Adipocyte (in vitro differentiated cells): ENCODE results near the gene RPS14.
A peak's percentile ranks its signal among the peaks of the same experiment; 100 is the strongest.

Experiments
- DNase-seq: peaks from one replicate; pipeline ENCODE4 v3.0.0-alpha.2; 2015; ENCODE audit warnings: low read depth
- H3K27me3 ChIP-seq: replicated peaks from 2 replicates; pipeline ENCODE4 v1.7.0; 2013; ENCODE audit warnings: mild to moderate bottlenecking, low read length, moderate library complexity; ENCODE audit not compliant: control insufficient read depth, insufficient read depth
- H3K36me3 ChIP-seq: 2 replicates; pipeline ENCODE4 v1.7.0; 2013; ENCODE audit warnings: low read length, mild to moderate bottlenecking, moderate library complexity; ENCODE audit not compliant: control insufficient read depth, insufficient read depth, severe bottlenecking
- H3K4me1 ChIP-seq: 2 replicates; pipeline ENCODE4 v1.7.0; 2013; ENCODE audit warnings: mild to moderate bottlenecking, low read length, moderate library complexity; ENCODE audit not compliant: control insufficient read depth, insufficient read depth
- H3K4me3 ChIP-seq: 2 replicates; pipeline ENCODE4 v1.7.0; 2013; ENCODE audit warnings: mild to moderate bottlenecking, low read length, moderate library complexity
- H3K9ac ChIP-seq: 2 replicates; pipeline ENCODE4 v1.7.0; 2013; ENCODE audit warnings: mild to moderate bottlenecking, low read length, moderate library complexity
- H3K9me3 ChIP-seq: 2 replicates; pipeline ENCODE4 v1.7.0; 2013; ENCODE audit warnings: mild to moderate bottlenecking, low read length, moderate library complexity; ENCODE audit not compliant: control insufficient read depth

The RPS14 gene

DNA sequence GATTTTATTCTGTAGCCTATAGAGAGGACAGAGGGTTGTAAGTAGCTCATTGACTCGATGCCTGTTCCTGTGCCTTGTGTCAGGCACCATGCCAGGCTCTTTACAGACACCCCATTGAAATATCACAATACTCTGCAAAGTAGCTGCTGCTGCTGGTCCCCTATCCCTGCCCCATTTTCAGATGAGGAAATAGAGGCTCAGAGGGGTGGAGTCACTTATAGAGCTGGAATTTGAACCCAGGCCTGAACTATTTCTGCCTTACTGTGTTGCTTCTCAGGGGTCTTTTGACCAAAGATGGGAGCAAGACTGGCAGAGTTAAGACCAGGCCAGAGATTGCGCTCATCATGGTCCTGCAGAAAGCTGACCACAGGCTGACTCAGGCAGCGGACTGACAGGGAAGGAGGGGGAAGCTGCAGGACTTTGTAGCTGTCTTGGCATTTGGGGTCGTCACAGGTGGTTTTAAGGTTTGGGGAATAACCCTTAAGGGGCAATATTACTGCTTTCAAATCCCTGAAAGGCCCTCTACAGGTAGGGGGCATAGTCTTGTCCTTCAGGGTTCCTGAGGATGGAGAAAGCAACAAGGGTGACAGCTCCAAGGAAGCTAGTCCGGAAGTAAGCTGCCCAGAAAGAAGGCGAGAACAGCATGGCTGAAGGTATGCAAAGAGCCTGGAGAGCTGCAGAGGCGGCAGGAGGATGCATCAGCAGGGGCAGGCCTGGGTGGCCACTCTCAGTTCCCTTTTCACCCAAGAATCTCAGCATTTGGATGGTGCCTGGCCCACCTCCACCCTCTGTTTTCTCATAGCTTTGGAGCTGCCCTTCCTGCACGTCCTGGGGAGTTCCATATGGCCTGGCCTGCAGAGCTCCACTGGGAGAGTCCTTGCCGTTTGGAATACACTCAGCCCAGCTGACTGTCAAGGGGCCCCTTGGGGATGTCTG, 40.1 kb upstream of the RPS14 start:
- Histone ChIP-seq H3K36me3 (peaks cover 26% of the 10 kb centered on the region), H3K9ac (peak overlapping the region; percentile 84), H3K9me3 (no peaks in the 10 kb centered on the region), H3K27me3 (no peaks in the 10 kb centered on the region), H3K4me3 (peak overlapping the region; percentile 68), H3K4me1 (peaks cover 61% of the 10 kb centered on the region)
- peak; percentile 49 for DNase-seq

DNA sequence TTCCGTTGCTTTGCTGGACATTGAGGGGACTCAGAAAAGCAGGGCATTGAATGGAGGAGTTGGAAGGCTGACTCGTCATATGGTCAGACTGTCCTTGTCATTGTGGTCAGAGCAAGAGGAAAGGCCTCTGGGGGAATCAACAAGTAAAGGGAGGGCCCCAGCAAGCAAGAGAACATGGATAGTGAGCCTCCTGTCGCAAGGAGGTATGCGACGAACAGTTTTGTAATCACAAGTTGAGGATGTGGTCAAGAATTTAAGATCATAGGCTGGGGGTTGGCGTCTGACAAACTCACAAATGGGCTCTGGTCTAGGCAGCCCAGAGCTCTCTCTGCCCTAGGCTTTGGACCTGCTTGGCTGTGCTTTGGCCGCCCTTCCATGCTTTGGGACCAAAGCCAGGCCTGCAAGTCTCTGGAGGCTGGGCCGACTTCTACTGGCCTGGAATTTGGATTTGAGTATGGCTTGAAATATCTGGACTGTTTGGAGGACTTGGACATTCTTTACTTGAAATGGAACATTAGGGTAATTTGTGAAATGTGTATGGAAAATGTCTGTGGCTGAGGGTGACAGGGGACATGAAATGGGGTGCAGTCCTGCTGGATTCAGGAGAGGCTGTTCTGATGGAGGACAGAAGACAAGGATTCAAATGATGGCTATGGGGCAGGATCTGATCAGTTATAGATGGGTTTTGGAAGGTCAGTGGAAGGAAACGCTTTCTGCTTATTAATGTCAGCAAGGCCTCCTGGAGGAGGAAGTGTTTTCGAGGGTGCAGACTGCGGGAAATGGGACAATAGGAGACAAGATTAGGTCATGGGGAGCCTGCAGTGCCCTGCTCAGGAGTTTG, 39.2 kb upstream of the RPS14 start:
- peak overlapping the region; percentile 84 for H3K4me3 ChIP-seq

DNA sequence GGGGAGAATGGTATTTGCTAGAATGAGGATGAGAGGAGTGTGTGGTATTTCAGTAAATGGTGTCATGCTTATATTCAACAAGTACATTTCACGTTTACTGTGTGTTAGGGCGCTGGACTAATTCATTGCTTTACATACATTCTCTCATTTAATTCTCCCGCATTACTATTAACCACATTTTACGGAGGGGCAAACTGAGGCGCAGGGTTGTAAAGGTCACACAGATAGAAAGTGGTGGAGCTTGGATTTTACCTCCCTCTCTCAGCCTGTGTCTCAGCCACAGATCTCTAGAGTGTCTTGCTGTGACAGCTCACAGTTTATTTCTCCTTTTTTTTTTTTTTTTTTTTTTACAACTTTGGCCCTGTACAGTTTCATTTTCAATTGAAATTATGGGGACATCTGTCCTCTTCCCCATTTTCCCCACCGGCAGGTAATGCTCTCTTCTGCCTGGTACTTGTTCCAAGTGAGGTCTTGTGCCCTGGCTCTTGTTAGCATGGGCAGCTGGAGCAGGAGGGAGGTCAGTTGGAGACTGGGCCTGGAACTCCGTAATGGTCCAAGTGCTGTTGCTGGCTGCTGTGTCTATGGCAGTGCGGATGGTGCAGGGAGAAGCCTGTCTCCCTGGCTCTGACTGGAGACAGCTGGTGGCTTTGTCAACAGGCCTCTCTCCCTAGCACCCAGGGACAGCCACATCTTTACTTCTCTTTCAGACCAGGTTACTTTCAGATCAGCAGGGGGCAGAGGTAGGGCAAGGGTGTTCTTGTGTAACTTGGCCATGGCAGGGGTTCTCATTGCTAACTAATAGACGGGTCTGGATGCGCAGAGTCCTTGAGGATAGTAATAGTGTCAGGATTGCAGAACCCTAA, 37.9 kb upstream of the RPS14 start:
- Histone ChIP-seq H3K9ac (peak overlapping the region; percentile 96), H3K27me3 (no peaks in the 10 kb centered on the region), H3K9me3 (no peaks in the 10 kb centered on the region), H3K4me1 (peaks cover 55% of the 10 kb centered on the region), H3K36me3 (peaks cover 22% of the 10 kb centered on the region), H3K4me3 (peak overlapping the region; percentile 84)
- DNase-seq: peak; percentile 40

More for the DNA sequence above, 39.2 kb upstream of the RPS14 start:
- DNase-seq: peak; percentile 86
- Histone ChIP-seq H3K9ac (peak overlapping the region; percentile 96), H3K4me1 (peaks cover 61% of the 10 kb centered on the region), H3K36me3 (peaks cover 26% of the 10 kb centered on the region), H3K27me3 (no peaks in the 10 kb centered on the region), H3K9me3 (no peaks in the 10 kb centered on the region)

DNA sequence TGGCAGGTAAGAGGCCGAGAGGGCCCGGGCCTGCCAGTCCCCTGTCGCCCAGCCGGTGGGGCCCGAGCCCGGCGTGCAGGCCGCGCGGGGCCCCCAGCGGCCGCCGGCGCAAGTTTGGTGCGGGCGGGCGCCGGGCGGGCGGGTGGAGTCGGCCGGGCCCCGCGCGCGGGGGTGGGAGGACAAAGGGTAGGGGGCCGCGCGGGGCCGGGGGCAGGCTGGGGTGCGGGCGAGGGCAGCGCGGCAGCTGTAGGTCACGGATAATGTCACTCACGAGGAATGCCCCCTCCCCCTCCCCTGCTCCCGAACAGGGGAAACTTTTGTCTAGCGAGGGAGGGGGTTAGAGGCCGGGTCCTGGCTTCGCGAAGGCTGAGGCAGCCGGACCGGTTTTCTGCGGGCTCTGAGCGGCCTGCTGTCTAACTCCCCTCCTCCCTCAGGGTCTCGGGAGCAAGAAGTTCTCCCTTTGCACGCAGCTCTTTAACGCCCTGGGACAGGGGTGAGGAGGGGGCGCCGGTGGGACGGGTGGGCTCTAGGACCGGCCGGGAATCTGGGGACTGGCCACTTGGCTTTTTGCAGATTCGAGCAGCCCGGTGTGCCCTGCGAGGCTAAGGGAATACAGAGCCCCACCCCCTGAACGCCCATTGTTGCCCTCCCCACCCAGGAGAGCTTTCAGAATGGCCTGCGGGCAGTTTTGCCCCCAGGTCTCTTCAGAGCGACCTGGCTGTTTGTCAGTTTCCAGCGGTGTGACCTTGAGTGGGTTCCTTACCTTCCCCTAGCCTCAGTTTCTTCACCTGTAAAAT, 37.1 kb upstream of the RPS14 start:
- Histone ChIP-seq H3K4me3 (peak overlapping the region; percentile 84), H3K9me3 (no peaks in the 10 kb centered on the region), H3K27me3 (no peaks in the 10 kb centered on the region), H3K9ac (peak overlapping the region; percentile 96), H3K36me3 (peaks cover 15% of the 10 kb centered on the region), H3K4me1 (peaks cover 47% of the 10 kb centered on the region)
- peak; percentile 70 for DNase-seq

DNA sequence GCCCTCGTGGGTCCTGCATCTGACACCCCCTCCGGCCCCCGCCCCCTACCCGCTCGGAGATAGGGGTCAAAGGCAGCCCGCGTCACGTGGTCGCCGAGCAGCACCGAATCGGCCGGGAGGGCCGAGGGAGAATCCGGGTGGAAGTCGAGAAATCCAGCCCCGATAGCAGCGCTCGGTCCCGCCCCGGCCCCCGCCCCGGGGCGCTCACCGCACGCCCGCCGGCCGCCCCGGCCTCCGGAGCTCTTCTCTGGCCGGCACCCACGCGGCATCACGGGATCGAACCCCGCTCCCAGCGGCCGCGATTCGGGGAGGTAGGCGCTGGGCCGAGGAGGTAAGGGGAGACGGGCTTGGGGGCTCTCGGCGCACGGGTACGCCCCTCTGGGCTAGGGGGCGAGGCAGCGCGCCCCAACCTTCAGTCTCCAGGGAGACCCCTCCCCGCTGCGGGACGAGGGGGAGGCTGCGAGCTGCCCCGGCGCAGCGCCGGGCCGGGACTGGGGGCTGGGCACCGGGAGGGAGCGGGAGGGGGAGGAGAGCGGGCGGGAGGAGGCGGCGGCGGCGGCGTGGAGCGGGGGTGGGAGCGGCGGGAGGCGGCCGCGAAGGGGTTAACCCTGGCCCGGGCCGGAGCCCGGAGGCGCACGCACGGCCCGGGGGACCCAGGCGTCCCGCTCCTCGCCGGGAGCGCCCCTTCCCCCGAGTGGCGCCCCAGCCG, 36.3 kb upstream of the RPS14 start:
- Histone ChIP-seq H3K36me3 (peaks cover 10% of the 10 kb centered on the region), H3K9me3 (no peaks in the 10 kb centered on the region), H3K4me3 (peak overlapping the region; percentile 84), H3K4me1 (peaks cover 39% of the 10 kb centered on the region), H3K9ac (peak overlapping the region; percentile 96), H3K27me3 (no peaks in the 10 kb centered on the region)
- DNase-seq: peak; percentile 73

DNA sequence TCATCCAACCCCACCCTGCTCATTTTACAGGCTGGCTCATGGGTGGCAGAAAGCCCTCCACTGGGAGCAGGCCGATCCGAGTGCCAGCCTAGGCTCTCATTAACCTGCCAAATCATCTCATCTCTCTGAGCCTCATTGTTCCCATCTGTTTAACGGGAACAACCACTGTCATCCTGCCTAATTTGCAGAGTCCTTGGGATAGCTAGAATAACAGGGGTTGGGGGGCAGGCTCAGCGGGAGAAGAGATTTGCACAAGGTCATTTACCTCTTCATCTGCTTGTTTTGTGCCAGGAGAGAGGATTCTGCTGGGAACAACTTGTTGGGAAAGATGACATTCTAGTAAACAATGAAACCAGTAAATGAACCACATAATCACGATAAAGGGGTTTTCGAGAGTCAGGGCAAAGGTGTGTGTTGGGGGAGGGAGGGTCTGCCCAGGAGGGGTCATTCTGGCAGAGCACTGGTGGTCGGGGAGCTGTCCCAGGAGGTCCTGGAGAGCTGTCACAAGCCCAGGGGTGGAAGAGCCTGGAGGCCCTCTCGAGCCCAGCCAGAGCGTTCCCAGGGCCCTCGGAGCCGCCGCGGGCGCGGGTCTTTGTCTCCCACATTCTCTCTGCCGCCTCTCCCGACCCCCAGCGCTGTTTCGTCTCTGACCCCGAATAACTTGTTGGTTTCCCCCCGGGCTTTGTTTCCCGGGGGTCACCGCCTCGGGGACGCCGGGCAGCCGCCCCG, 35.6 kb upstream of the RPS14 start:
- DNase-seq: no peak
- Histone ChIP-seq H3K9me3 (no peaks in the 10 kb centered on the region), H3K27me3 (no peaks in the 10 kb centered on the region), H3K9ac (peak overlapping the region; percentile 96), H3K4me1 (peaks cover 32% of the 10 kb centered on the region), H3K4me3 (peak overlapping the region; percentile 84), H3K36me3 (peaks cover 3% of the 10 kb centered on the region)

DNA sequence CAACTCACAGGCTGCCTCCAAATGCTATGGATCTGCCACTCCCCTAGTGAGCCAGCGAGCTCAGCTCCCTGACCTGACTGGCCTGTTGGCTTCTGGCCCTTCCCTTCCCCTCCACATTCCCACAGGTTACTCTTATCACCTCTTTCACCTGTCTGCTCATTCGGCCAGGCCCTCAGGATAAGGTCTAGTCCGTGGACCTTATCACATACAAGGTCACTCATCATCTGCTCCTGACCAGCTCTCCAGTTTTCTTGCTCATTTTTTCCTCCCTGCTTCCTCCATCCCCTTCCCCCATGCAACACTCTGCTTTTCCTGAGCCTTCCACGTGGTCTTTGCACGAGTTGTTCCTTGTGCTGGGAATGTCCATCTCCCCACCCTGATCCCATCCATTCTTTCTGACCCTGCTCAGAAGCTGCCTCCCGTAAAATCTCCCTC, 32.5 kb upstream of the RPS14 start:
- Histone ChIP-seq H3K4me1 (peaks cover 13% of the 10 kb centered on the region), H3K27me3 (no peaks in the 10 kb centered on the region), H3K36me3 (no peaks in the 10 kb centered on the region), H3K9me3 (no peaks in the 10 kb centered on the region), H3K4me3 (no peak overlapping the region), H3K9ac (no peak overlapping the region)
- DNase-seq: no peak

DNA sequence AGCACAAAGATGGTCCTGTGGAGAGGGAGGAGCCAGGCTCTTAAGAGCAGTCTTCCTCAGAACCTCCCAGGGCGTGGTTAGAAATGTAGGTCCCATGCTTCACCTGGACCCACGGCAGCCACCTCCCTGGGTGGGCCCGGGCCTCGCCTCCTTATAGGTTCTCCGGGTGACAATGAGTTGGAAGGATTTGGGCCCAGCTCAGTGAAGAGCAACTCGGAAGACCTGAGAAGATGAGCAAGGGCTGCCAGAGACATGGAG, 32.1 kb upstream of the RPS14 start:
- Histone ChIP-seq H3K4me3 (no peak overlapping the region), H3K9me3 (no peaks in the 10 kb centered on the region), H3K27me3 (no peaks in the 10 kb centered on the region)

DNA sequence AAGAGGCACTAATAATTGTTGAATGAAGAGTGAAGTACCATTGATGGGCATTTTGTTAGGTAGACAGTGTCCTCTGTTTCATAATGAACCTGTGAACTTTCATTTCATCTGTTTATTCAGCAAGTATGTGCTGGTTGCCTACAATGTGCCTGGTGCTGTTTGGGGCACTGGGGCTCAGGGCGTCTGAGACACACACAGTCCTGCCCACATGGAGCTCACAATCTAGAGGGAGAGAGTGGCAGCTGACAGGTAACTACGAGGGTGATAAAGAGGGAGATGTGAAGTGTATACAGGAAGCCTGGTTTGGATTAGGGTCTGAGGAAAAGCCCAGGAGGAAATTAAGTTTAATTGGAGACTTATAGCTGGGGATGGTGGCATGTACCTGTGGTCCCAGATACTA, 29.9 kb upstream of the RPS14 start:
- peaks cover 8% of the 10 kb centered on the region for H3K4me1 ChIP-seq
- H3K9me3 ChIP-seq: no peaks in the 10 kb centered on the region
- DNase-seq: no peak
- no peak overlapping the region for H3K9ac ChIP-seq
- no peaks in the 10 kb centered on the region for H3K27me3 ChIP-seq
- H3K4me3 ChIP-seq: no peak overlapping the region
- no peaks in the 10 kb centered on the region for H3K36me3 ChIP-seq

More for the DNA sequence above, 32.1 kb upstream of the RPS14 start:
- peaks cover 15% of the 10 kb centered on the region for H3K4me1 ChIP-seq
- no peak for DNase-seq
- H3K36me3 ChIP-seq: no peaks in the 10 kb centered on the region
- H3K9ac ChIP-seq: no peak overlapping the region
